ENCODE results near the gene SMC1A.
"Not testable (repeated sequence)": the region's sequence is repeated elsewhere in the genome, so short reads cannot be mapped to it uniquely, and the experiment has no call there.

SMC1A gene

DNA sequence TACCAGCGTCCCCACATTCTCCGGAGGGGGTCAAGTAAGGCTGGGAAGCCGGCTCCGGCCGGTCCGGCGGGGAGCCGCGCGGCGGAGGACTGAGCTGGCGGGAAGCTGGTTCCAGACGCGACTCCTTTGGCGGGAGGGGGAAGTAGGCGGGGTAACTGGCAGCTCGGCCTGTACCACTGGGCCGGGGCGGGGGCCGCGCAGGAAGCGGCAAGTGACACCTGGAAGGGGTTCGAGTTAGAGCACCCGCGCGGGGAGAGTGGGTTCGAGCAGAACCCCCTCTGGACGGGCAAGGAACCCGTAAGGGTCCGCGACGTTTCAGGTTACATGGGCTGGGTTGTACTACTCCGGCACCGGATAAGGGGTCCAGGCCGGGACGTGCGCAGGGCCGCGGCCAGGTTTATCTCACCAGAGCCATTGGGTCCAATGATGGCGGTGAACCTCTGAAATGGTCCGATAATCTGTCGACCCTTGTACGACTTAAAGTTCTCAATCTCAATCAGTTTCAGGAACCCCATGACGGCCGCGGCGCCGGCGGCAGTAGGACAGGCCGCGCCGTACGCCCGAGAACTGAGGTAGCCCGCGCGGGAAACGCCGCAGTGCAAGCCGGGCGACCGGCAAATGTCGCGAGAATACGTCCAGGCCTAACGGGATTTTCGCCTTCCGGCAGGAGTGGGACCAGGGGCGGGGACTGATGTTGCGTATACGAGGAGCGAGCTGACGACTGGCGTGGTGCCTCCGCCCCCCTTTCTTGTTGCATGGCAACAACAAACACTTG lies at the start of gene SMC1A:
Gene SMC1A, minus strand, starts transcription at position 569 of the 775 bp plus-strand sequence. Its CDS starts 54 bp downstream, at position 515.
- peak; percentile 91 for DNase-seq

DNA sequence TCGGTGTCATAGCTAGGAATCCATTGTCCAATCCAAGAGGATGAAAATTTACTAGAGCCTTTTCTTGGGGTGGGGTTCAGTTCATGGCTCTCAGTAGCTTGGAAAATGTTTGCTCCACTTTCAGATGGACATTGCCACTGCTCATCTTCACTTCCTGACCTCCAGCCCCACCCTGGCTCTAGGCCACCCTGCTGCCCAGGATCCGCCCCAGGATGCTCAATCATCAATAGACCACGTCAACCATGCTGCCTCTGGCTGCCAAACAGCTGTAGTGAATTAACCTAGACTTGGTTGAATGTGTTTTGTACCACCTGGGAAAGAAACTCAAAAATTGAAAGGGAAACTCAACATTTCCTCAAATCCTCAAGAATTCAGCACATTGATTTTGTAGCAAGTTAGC lies 48.9 kb upstream of the SMC1A start:
- DNase-seq: no peak

DNA sequence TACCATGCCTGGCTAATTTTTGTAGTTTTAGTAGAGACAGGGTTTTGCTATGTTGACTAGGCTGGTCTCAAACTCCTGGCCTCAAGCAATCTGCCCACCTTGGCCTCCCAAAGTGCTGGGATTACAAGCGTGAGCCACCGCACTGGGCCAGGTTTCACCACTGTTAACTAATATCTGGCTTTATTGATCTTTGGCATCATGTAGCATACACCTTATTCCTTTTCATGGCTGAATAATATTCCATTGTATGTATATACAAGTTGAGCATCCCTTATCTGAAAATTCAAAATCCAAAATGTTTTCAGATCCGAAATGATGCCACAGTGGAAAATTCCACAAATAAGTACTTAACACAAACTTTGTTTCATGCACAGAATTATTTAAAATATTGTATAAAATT lies 46.2 kb upstream of the SMC1A start:
- not testable (repeated sequence) for DNase-seq

DNA sequence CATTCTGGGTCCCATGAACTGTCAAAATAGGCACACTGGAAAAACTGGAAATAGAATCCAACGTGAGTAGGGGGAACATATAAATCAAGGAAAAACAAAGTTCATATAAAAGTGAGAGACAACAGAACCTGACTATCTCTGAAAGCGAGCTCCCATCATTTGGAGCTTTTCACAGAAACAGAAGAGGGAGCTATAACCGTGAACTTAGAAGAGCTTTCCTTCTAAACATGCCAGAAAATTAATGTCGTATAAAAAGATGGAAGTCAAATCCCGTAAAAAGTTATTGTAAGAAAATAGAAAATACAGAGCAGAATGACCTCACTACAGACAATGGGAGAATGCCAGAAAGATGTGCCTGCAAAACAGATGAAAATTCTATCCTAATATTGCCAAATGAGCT lies 35.6 kb upstream of the SMC1A start:
- DNase-seq: no peak

DNA sequence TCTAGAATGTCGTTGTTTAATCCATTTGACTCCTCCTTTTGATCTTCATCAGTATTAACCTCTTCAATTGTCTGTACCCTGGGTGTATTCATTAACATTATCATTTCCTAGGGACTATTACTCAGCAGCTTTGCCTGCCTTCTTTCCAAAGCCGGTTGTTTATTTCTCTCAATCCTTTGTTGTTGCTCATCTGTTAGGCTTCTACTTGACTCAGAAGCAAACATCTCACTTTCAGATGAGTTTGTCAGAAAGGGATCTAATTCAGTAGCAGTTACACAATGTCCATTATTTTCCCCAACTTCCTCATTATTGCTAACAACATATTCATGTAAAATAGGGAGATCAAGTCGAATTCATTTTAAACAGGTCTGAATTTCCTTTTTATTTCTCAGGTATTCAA lies 33.8 kb upstream of the SMC1A start:
- DNase-seq: no peak

DNA sequence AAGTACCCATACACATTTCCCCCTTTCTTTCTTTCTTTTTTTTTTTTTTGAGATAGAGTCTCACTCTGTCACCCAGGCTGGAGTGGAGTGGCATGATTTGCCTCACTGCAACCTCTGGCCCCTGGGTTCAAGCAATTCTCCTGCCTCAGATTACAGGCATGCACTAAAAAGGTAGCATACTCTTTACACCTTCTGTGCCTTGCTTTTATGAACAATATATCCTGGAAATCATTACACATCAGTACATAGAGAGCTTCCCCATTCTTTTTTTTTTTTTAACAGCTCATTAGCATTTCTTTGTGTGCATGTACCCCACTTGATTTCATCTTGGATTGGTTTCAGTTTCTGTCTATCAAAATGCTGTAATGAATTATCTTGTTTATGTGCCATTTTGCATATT lies 30.4 kb upstream of the SMC1A start:
- no peak for DNase-seq

DNA sequence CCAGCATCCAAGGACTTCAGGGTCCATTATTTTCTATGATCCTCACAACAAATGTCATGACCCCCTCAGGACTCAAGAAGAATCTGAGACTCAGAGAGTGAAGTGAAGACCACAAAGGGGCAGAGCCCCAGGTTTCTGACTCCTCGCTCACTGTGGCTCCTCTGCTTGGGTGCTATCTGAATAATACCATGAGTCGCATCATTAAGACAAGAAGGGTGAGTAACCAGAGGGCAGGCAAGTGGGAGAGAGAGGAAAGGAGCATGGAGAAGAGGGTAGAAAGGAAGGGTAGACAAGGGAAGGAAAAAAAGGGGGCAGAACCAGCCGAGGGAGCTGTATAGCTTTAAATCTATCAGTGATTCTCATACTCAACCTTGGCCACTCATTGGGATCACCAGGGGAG lies 27.2 kb upstream of the SMC1A start:
- DNase-seq: no peak

DNA sequence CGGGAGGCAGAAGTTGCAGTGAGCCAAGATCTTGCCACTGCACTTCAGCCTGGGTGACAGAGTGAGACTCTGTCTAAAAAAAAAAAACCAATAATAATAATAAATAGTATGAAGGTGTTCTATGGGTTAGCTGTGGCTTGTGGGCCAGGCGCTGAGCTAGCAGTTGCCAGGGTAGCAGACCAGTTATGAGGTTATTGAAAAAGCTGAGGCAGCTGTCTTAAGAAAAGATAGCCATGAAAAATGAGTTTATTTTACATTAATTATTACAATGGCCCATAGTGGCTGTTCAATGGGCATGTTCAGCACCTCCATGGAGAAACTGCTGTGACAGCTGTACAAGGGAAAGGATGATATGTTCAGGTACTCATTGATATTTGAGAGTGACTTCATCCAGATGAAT lies 25.0 kb upstream of the SMC1A start:
- DNase-seq: no peak

DNA sequence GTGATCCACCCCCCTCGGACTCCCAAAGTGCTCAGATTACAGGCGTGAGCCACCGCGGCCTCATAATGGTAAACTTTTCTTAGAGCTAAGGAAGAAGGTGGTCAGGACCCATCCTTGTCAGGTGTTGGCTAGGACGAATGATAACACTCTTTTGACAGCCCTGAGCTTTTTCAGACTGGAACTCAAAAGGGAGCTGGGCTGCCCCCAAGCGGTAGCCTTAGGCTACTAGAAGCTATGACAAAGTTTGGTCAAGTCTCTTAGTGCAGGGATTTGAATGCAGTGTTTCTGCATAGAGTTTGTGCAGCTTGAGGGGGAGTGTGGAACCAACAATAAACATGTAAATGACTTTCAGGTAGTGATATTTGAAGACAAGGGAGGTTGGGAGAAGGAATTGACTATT lies 23.5 kb upstream of the SMC1A start:
- DNase-seq: peak; percentile 46

DNA sequence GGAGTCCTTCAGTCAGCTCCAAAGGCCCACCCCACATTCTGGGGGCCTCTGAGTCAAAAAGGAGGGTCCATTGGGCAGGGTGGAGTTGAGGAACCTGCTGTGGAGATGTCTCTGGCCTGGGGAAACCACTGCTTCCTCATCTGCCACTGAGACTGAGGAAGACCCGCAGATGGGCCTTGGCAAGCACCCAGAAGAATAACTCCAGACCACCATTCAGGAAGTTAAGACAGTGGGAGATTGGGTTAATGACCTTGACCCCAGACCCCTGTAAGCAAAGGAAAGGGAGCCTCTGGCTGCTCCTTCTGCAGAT lies 19.8 kb upstream of the SMC1A start:
- no peak for DNase-seq

DNA sequence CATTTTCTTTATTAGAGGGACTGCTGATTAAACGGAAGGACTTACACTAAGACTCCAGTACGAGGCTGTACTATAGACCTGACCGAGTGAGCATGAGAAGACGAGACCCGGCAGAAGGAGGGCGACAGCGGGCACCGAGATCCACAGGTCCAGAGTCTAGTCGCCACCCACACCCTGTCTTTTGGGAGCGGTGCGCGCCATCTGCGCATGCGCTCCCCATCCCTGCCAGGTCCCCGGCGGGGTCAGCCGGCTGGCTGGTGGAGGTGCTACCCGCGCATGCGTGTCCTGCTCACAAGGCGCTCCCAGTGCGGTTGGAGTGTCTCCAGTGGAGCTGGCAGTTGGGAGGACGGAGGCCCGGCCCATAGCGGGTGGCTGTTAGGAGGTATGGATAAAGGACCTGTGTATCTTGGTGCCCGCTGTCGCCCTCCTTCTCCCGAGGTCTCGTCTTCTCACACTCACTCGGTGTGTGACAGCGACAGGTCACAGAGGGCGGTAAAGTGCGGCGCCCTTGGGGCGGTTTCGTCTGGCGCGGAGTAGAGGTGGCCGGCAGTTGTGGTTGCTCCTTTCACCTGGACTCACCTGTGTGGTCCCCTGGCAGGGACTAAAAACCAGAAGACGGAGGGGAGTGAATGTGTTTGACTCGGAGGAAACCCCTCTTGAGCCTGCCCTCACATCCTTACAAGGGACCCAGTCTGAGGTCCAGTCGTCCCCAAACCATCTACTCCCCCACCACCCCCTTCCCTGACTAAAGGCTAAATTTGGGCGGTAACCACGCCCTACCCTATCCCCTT lies 19.3 kb upstream of the SMC1A start:
- DNase-seq: peak; percentile 69

DNA sequence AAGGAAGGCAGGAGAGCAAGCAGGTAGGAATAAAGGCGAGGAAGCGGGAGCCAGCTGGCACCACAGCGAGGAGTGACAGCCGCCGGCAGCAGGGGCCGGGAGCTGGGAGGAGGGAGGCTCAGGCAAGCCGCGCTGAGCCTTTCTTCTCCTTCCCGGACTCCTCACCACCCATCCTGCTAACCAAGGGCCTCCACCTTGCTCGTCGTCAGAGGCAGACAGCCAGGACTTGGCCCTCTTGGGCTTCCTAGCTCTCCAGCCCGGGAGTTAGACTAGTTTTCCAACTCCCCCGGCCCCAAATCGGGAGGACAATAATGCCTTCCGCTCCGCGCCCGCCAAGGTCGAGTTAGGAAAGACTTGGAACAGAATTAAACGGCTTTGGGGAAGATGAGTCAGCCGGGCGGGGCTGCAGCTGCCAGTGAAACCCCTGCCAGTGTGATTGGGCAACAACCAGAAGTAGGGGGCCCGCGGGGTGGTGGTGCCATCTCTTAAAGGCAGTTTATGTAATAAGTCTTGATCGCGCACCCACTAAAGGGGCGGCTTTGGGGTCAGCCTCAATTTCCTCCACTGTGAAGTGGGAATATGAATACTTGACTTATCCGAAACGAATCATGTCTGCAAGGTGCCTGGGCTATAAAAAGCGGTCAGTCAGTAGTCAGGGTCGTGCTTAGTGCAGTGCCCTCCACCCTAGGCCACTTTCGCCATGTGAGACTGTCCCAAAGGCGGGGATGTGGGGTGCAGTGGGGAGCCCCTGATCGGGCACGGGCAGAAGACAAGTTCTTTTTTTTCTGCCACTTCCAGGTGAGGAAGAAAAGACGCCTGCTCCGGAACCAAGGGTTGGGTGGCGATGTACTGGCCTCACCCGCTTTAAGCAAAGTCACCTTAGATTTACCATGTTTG lies 18.4 kb upstream of the SMC1A start:
- peak; percentile 20 for DNase-seq

DNA sequence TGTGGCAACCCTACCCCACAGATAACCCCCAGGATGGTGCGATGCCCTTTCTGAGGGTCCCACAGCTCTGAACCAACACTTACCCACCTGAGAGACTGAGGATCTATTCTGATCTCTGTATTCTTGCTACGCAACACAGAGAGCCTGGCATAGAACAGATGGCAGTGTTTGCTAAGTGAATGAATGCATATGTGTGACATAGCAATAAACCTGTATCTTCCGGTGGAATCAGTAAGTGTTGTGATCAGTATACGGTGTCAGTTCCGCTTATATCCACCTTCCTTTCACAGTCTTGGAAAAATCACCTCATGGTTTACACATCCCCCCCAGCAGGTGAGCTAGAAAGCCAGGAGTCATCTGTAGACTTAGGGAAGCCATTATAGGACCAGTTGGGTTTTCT lies 17.6 kb upstream of the SMC1A start:
- no peak for DNase-seq

DNA sequence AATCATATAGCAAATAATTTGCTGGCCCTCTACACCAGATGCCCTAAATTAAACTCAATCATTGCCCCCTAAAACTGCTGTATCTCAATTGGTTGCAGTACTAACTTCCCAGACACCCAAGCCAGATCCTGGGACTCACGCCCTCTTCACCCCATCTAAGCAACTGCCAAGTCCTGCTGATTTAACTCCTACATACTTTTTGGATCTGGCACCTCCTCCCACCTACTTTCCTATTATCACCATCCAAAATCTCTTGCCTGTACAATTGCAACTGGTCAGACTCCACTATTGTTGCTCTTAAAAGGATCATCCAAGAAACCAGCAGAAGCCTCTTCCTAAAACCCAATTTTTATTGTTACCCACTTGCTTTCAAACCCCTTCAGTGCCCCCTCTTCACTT lies 16.4 kb upstream of the SMC1A start:
- no peak for DNase-seq

DNA sequence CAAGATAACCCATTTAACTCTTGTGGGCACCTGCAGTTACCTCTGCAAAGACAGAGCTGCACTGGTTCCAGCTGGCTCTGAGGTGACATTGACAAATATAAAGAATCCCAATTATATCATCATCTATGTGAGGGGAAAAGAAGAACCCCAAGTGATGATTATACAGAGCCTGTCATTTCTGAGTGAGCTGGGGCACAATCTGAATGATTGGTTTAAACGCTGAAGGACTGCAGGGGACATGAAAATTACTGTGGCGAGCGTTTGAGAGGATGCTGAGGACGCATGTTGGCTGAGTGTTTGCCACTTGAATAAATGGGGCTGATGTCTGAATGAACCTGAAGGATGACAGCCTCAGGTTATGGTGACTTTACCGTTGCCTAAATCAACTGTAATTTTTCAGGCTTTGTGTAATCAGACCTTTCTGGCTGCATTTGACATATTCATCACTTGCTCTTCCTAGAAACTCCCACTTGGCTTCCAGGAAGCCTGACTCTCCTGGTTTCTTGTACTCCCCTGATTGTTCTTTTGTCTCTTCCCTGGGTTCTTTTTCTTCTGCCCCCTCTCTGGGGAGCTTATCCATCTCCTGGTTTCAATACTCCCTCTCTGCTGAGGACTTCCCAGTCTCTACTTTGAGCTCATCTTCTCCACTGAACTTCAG lies 15.8 kb upstream of the SMC1A start:
- no peak for DNase-seq

DNA sequence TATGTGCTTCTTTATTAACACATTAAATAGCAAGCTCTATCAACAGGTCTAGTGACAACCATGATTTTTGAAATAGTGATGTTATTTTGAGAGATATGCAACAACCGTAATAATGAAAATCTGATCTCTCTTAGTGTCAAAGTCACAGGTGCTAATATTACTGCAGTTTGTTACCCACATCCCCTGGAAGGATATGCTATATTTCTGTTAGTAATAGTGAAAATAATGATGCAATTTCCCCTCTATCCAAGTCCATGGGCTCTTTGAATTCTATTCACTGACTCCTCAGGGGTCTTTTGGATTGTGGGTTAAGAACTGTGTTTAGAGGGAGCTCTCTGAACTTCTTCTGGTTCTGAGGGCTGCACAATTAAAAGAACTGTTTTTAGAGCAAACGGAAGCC lies 14.8 kb upstream of the SMC1A start:
- DNase-seq: no peak

DNA sequence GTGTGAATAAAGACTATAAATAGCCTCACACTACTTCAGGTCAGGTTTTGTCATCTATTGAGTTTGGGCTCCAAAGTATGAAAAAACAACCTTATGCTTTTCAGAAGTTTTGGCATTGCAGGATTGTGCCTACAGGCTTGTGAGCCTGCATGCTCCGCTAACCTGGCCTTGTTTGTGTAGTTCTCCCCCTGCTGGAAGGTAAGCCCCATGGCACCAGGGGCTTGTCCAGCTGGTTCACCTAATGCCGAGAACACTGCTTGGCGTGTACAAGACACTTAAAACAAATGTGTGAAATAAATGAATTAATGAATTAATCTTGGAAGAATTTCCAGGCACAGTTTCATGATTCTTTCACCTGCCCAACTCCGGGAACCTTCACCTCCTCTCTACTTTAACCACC lies 13.5 kb upstream of the SMC1A start:
- peak; percentile 46 for DNase-seq

DNA sequence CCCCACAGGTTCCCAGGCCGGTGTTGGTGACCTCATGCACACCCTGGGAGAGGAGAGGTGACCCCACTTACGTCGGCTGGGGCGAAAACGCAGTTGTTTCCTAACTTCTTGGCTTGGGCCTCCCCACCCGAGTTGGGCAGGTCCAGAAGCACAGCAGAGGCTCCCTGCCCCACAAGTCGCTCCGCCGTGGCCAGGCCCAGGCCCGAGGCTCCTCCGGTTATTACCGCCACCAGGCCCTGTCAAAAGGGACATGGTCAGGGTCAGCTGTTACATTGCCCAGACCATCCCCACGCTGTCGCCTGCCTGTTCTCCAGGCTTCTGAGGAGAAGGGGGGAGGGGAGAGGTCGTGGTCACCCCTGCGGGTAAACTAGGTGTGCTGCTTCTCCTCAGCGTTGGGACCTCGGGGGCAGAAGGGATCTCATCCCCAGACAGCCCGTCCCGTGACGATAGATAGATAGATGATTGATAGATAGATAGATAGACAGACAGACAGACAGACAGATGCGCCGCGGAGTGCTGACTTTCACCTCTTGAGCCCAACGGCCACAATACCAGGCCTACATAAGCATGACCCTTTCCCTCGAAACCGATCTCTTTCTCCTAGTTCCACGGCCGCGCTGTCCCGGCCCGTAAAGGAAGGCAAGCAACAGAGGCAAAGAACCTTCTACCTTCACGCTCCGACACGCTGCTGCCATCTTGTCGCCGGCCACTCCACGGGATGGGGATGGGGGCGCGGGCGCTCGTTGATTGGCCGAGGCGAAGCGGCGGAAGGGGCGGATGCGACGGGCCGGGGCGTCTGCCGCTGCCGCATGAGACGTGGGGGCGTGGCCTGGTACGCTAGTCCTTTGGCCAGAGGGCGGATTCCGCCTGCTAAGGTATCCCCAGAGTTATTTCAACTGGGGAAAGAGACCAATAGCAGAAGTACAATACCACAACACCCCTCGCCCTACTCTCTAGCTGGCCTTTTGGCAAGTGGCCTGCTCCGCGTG lies 11.5 kb upstream of the SMC1A start, which contains the start of gene HSD17B10:
Gene HSD17B10, minus strand, starts transcription at position 720 of the 989 bp plus-strand sequence. Its CDS starts 25 bp downstream, at position 695.
- DNase-seq: peak; percentile 87

DNA sequence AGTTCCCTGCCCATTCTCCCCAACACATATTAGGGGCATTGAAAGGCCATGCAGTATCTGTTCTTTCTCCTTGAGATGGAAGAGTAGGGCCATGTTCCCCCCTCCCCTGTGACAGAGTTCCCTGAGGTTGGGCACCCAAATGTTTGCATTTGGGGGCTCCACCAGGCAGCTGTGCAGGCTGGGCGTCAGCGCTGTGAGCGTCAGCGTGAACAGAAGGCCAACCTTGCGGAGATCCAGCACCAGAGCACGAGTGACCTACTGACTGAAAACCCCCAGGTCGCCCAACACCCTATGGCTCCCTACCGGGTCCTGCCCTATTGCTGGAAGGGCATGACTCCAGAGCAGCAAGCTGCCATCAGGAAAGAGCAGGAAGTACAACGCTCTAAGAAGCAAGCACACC lies 7.8 kb upstream of the SMC1A start:
- no peak for DNase-seq

DNA sequence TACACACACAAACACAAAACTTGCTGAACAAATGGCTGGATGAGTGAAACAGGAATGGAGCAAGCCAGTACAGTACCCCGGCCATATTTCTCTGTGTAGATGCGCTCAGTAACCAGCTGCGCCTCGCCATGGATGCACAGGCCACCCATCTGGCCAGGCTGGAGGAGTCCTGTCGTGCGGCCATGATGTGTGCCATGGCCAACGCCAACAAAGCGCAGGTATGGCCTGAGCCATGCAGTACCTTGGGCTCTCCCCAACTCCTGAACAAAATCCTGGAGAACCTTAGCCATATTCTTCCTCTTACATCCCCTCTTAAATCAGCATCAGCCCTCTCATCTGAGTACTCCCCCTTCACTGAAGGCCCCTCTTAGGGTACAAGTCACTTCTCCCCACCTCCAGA lies 7.3 kb upstream of the SMC1A start:
- no peak for DNase-seq

DNA sequence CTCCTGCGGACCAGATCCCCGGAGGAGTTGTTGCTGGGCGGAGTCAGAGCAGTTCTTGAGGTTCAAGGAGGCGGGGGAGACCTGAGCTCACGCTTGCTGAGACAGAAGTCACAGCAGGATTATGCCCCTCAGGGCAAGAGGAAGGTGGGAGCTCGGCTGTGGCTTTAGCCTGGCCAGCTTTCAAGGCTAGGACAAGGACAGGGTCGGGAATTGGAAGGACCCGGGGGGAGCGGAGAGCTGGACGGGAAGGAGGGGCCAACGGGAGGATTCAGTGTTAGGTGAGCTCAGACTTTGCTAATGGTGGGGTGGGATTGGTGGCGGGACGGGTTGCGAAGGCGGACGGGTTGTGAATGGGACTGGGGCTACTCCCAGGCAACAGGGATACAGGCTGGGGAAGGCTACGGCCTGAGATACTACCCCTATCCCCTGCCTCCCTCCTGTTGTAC lies 430 bp upstream of the SMC1A start, which contains the start of gene RIBC1:
Gene RIBC1, plus strand, starts transcription at position 13 of the 446 bp plus-strand sequence. CDS start 3,404 bp downstream, outside the sequence.
- no peak for DNase-seq

DNA sequence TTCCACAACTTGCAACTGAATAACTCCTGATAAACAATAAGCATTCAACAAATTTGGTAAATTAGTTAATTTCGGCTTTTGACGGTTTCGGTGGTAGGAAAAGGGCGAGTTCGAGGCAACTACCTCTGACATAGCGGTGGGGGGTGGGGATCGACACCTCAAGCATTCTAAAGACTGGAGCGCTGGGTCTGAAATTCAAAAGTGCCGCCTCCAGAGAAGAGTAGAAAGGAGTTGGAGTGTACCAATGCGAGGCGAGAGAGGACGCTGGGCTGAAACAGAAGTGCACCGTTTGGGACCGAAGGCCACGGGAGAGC lies 725 bp downstream of the SMC1A start:
- no peak for DNase-seq

All from stimulated activated CD4-positive, alpha-beta T cell treated with anti-CD3 and anti-CD28 coated beads, Interleukin-4, amount 100 ng/mL, for 1 hour (primary cell).